ENCODE results near the gene TXNRD3. TPM values are rescaled to one million over a fixed set of nuclear protein-coding genes. Genes with fewer than 3 reads are reported as not detected.

TXNRD3 gene
- total and polyA plus RNA-seq, 2 donors from 2014 or later, result 10.8 to 12.1 TPM

DNA sequence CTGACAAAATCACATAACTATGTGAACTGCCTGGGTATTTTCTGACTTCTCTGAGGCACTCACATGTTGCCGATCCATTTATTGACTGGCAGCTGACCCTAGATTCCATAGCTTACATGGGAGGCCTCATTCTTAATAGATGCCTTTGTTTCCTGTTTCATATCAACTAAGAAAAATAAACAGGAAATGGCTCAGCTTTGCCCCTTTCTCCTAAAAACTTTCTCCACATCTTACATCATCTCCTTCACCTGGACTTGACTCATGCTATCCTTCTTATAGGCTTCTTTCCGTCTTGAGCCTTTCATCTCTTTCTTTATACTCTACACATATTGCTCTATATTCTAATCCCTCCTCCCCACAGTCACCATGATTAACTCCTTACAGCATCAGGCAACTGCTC lies 38.0 kb downstream of the TXNRD3 start:
- TF ChIP-seq, protein P1, sequence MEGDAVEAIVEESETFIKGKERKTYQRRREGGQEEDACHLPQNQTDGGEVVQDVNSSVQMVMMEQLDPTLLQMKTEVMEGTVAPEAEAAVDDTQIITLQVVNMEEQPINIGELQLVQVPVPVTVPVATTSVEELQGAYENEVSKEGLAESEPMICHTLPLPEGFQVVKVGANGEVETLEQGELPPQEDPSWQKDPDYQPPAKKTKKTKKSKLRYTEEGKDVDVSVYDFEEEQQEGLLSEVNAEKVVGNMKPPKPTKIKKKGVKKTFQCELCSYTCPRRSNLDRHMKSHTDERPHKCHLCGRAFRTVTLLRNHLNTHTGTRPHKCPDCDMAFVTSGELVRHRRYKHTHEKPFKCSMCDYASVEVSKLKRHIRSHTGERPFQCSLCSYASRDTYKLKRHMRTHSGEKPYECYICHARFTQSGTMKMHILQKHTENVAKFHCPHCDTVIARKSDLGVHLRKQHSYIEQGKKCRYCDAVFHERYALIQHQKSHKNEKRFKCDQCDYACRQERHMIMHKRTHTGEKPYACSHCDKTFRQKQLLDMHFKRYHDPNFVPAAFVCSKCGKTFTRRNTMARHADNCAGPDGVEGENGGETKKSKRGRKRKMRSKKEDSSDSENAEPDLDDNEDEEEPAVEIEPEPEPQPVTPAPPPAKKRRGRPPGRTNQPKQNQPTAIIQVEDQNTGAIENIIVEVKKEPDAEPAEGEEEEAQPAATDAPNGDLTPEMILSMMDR (IDR thresholded peaks at IDR 0.05; ENCODE audit: borderline replicate concordance, extremely low read depth, insufficient read depth), result no peak
- Histone ChIP-seq H3K4me1 (ENCODE audit: control insufficient read depth in 2 of 3, insufficient read depth in 2 of 3, low read depth in 1 of 3, low read length in 3 of 3) (no peaks in the 10 kb centered on the region), H3K27ac (ENCODE audit: low read depth in 2 of 2, low read length in 2 of 2) (no peak overlapping the region), H3K4me3 (ENCODE audit: low read length in 3 of 3) (no peak overlapping the region), H3K36me3 (ENCODE audit: control insufficient read depth in 2 of 3, insufficient read depth in 3 of 3, low read length in 3 of 3) (peaks cover 0 to 21% (median 4%) of the 10 kb centered on the region in 3 donors), H3K9me3 (ENCODE audit: control insufficient read depth in 2 of 3, insufficient read depth in 1 of 3, low read length in 3 of 3) (no peaks in the 10 kb centered on the region), H3K27me3 (ENCODE audit: control insufficient read depth, insufficient read depth, low read length) (no peaks in the 10 kb centered on the region), H3K9ac (ENCODE audit: low read length in 3 of 3) (no peak overlapping the region)
- intact Hi-C loops (cut with DNase I), result no loop called here
- FAIRE-seq (no peak), DNase-seq (no peak)

DNA sequence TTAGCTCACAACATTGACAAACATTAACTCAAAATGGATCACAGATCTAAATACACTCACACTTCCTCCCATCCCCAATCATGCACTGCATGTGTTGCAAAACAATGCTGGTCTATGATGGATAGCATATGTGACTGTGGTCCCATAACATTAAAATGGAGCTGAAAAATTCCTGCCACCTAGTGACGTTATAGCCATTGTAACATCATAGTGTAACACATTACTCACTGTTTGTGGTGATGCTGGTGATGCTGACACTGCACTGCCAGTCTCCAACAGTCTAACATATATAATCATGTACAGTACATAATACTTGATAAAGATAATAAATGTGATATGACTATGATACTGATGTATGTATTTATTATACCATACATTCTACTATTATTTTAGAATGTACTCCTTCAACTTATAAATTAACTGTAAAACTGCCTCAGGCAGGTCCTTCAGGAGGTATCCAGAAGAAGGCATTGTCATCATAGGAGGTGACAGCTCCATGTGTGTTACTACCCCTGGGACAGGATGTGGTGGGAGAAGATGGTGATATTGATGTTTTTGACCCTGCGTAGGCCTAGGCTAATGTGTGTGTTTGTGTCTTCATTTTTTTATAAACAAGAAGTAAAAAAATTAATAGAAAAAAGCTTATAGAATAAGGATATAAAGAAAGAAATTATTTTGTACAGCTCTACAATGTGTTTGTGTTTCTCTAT lies 41.3 kb downstream of the TXNRD3 start:
- Histone ChIP-seq H3K9me3 (ENCODE audit: control insufficient read depth in 2 of 3, insufficient read depth in 1 of 3, low read length in 3 of 3) (no peaks in the 10 kb centered on the region), H3K36me3 (ENCODE audit: control insufficient read depth in 2 of 3, insufficient read depth in 3 of 3, low read length in 3 of 3) (peaks cover 2 to 20% (median 10%) of the 10 kb centered on the region in 3 donors), H3K27me3 (ENCODE audit: control insufficient read depth, insufficient read depth, low read length) (no peaks in the 10 kb centered on the region), H3K4me3 (ENCODE audit: low read length in 3 of 3) (no peak overlapping the region), H3K9ac (ENCODE audit: low read length in 3 of 3) (no peak overlapping the region), H3K27ac (ENCODE audit: low read depth in 2 of 2, low read length in 2 of 2) (no peak overlapping the region), H3K4me1 (ENCODE audit: control insufficient read depth in 2 of 3, insufficient read depth in 2 of 3, low read depth in 1 of 3, low read length in 3 of 3) (no peaks in the 10 kb centered on the region)
- intact Hi-C loops (cut with DNase I), result no loop called here
- FAIRE-seq (no peak), DNase-seq (peak in 1 of 5 donors; percentile 4)
- TF ChIP-seq, protein P1 (IDR thresholded peaks at IDR 0.05; ENCODE audit: borderline replicate concordance, extremely low read depth, insufficient read depth), result no peak

DNA sequence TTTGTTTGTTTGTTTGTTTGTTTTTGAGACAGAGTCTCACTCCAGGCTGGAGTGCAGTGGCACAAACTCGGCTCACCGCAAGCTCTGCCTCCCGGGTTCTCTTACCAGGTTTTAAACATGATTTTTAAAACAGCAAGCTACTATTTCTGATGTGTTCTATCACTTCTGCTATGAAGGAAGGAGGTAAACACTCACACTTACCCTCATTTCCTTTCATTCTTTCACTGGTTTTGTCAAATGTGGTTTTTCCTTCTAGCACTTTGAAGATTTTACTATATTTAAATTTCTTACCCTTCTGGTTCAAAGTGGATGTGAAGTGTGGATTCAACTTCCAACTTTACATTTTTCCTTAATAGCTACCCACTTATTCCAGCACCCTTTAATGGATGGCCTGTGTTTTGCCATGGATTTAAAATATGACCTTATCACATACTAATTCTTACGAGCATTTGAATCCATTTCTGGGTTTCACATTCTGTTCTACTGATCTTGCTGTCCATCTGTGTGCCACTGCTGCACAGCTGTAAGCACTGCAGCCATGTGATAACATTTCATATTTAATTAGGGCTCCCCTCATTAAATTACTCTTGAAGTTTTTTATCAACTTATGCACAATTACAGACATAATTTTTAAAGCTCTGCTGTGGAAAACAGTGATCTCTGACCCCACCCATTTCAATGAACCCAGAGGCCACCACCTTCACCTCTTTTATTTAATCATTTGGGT lies 42.3 kb downstream of the TXNRD3 start:
- no peaks in the 10 kb centered on the region for H3K9me3 ChIP-seq (ENCODE audit: control insufficient read depth in 2 of 3, insufficient read depth in 1 of 3, low read length in 3 of 3)

More for the DNA sequence above, 42.3 kb downstream of the TXNRD3 start:
- intact Hi-C loops (cut with DNase I), result no loop called here
- FAIRE-seq (no peak), DNase-seq (no peak)
- Histone ChIP-seq H3K36me3 (ENCODE audit: control insufficient read depth in 2 of 3, insufficient read depth in 3 of 3, low read length in 3 of 3) (peaks cover 2 to 22% (median 10%) of the 10 kb centered on the region in 3 donors), H3K27me3 (ENCODE audit: control insufficient read depth, insufficient read depth, low read length) (no peaks in the 10 kb centered on the region), H3K27ac (ENCODE audit: low read depth in 2 of 2, low read length in 2 of 2) (no peak overlapping the region), H3K4me3 (ENCODE audit: low read length in 3 of 3) (no peak overlapping the region), H3K9ac (ENCODE audit: low read length in 3 of 3) (no peak overlapping the region), H3K4me1 (ENCODE audit: control insufficient read depth in 2 of 3, insufficient read depth in 2 of 3, low read depth in 1 of 3, low read length in 3 of 3) (no peaks in the 10 kb centered on the region)
- TF ChIP-seq, protein P1 (IDR thresholded peaks at IDR 0.05; ENCODE audit: borderline replicate concordance, extremely low read depth, insufficient read depth), result no peak
